GM10266 (cell line): ENCODE data around the gene CRISP1.

ENCODE experiments used
- DNase-seq: peaks from one replicate; pipeline ENCODE4 v3.0.0; 2012; ENCODE audit errors: extremely low spot score
- CTCF ChIP-seq: IDR thresholded peaks from 2 replicates; pipeline ENCODE4 v1.5.1; 2012; ENCODE audit warnings: mild to moderate bottlenecking, low read depth; ENCODE audit not compliant: control insufficient read depth, insufficient read depth; ENCODE audit errors: missing control alignments

Gene CRISP1

GRCh38 chr6:49841424-49841823, 24.9 kb downstream of the CRISP1 start:
- DNase-seq: no peak
- no peak for TF ChIP-seq CTCF

- no peak for DNase-seq
- TF ChIP-seq CTCF: no peak
Observed at GRCh38 chr6:49839957-49840356, 26.4 kb downstream of the CRISP1 start.

GRCh38 chr6:49839162-49839561, 27.2 kb downstream of the CRISP1 start:
- no peak for TF ChIP-seq CTCF
- no peak for DNase-seq

- DNase-seq: no peak
- TF ChIP-seq CTCF: no peak
Observed at GRCh38 chr6:49835140-49835539, 31.2 kb downstream of the CRISP1 start.

DNA sequence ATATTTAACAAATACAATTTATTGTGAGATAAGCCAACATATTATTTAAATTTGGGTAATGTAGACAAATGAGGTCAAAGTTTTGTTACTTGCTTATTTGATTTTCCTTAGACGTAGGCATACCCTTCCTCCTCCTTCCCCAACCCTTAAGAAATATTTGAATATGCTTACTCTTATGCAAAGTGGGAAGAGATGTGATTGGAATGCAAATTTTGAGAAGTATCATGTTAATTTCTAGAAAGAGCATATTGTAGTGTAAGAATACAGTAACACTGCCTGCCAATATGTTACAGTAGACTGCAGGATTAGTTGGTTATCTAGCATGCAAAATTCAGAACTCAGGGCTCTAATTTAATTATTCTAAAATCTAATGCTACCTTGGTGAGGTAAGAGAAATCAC, 32.9 kb downstream of the CRISP1 start:
- TF ChIP-seq CTCF: no peak
- DNase-seq: no peak

GRCh38 chr6:49826743-49827406, 39.5 kb downstream of the CRISP1 start:
- DNase-seq: no peak
- TF ChIP-seq CTCF: no peak

- no peak for DNase-seq
- no peak for TF ChIP-seq CTCF
Observed at GRCh38 chr6:49815166-49815565, 51.2 kb downstream of the CRISP1 start.
